SH-SY5Y (cell line): ENCODE measurements around the gene PLSCR1.

ENCODE experiments used
- GATA2 ChIP-seq: IDR thresholded peaks from 2 replicates; pipeline ENCODE4 v1.6.1; 2011; ENCODE audit warnings: mild to moderate bottlenecking, low read depth, low read length
- GATA3 ChIP-seq: IDR thresholded peaks from 2 replicates; pipeline ENCODE4 v1.6.1; 2011; ENCODE audit warnings: low read depth, mild to moderate bottlenecking, low read length, moderate library complexity

- TF ChIP-seq GATA3 (no peak), GATA2 (no peak)
Measured at GRCh38 chr3:146540236-146540635, 4.2 kb downstream of the PLSCR1 start.
